HG03135 (cell line): ENCODE measurements around the gene SSR3.
A peak's percentile ranks its signal among the peaks of the same experiment; 100 is the strongest.

ENCODE experiments used
- ATAC-seq: cut with Tn5 transposase; IDR thresholded peaks from one replicate; pipeline ENCODE4 v1.9.1; 2021; ENCODE audit warnings: mild to moderate bottlenecking, moderate library complexity; ENCODE audit not compliant: unreplicated experiment

Gene SSR3

GRCh38 chr3:156539802-156540201 is 15.1 kb downstream of the SSR3 start:
- ATAC-seq: no peak

DNA sequence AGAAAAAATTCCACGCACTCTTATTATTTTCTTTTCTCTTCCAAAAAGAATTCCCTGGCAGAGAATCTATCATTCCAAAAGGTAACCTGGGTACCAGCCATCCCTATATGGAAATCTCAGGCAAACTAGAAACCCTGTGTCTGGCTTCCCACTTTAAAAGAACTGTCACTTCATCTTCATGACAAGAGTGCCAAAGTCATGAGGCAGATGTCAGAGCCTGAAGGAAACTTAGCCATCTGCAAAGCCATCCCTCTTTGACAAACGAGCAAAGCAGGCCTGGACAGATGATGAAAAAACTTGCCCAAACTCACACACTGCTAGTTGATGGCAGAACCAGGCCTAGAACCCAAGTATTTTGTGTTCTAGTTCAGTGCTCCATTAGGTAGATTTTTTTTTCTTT is 15.9 kb downstream of the SSR3 start:
- ATAC-seq: no peak

GRCh38 chr3:156536524-156537316 is 18.2 kb downstream of the SSR3 start:
- no peak for ATAC-seq

GRCh38 chr3:156535798-156536197 is 19.1 kb downstream of the SSR3 start:
- ATAC-seq: no peak

DNA sequence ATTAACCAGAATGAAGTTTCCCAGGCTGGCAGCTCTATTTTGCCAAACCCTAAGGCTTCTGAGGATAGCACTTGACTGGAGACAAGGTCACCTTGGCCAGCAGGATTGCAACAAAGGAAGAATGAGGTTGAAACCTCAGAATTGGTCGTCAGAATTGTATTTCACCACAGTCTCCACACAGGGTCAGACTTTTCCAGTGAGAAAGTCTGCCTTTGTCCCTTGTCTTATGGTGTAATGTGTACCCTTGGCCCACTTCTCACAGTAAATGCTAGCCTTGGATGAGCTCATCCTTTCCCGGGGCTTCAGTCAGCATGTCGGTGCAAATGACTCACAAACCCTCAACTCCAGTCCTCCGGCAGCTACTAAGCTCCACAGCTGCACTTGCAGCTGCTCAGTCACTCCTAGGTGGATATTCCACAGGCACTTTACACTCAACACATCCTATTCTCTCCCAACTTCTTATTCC is 19.7 kb downstream of the SSR3 start:
- no peak for ATAC-seq

DNA sequence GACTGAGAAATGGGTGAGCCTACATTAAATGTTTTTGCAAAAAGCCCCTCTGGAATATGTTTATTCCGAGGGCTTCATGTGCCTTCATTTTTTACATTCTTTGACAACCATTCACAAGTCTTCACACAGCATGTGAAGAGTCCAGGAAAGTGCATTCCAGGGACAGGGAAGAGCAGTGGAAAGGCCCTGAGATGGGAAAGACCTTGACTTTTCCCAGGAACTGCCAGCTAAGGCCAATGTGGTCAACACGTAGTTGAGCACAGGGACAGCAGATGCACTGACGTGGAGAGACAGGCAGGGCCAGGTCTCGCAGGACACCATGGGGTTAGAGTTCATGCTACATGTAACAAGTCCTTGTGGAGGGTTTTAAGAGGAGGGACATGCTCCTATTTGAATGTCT is 21.7 kb downstream of the SSR3 start:
- no peak for ATAC-seq

GRCh38 chr3:156532730-156533129 is 22.2 kb downstream of the SSR3 start:
- no peak for ATAC-seq

DNA sequence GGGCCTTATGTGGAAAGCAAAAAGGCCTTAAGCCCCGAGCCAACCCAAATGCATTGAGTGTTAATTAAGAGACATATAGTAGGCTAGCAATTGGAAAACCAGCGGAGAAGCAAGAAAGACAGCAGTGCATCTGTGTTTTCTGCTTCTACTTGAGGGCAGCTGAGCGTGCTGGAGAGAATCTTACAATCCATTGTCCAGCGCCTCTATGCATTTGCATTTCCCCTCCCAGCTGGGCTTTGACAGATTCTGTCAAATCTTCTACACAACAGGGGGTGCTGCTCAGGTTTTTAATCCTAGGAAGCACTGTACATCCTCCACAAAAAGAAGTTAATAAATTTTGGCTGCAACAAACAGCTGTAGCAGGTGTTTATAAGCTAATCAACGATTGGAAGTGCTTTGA is 23.9 kb downstream of the SSR3 start:
- ATAC-seq: no peak

GRCh38 chr3:156527060-156527459 is 27.9 kb downstream of the SSR3 start:
- no peak for ATAC-seq

GRCh38 chr3:156525808-156526207 is 29.1 kb downstream of the SSR3 start:
- no peak for ATAC-seq

- ATAC-seq: no peak
These were observed 32.2 kb downstream of the SSR3 start for GRCh38 chr3:156522673-156523072.

- peak; percentile 91 for ATAC-seq
These were observed 35.2 kb downstream of the SSR3 start for GRCh38 chr3:156519758-156520162.

DNA sequence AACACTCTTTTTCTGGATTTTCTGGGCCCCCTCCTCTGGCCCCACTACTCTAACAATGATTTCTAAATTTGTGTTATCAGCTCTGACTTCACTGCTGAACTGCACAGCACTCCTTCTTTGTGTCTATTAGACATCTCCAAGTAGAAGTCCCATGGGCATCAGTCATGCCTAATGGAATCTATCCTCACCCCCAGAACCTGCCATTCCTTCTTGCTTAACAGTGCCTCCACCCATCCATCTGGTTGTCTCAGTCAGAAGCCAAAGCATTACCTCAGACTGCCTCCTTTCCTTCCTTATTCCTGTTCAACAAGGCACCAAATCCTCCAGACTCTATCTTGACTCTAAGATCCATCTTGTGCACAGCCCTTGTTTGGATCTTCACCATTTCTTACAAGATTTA is 36.2 kb downstream of the SSR3 start:
- no peak for ATAC-seq

DNA sequence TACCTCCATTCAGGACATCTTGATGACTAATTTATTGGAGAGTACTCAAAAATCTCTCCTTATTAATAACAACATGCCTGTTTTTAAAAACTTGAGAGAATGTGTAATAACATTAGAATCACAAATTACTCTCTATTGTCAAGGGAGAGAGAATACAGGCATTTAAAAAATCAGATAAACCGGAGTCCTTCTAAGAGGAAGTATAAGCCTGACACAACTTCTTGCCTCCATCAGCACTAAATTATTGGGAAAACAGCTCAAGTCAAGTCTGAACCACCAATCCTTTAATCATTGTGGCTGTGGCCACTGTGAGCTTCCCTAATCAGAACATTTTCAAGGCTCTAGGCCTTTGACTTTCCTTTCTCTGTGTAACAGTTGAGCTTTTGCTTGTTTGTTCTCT is 38.0 kb downstream of the SSR3 start:
- ATAC-seq: no peak

DNA sequence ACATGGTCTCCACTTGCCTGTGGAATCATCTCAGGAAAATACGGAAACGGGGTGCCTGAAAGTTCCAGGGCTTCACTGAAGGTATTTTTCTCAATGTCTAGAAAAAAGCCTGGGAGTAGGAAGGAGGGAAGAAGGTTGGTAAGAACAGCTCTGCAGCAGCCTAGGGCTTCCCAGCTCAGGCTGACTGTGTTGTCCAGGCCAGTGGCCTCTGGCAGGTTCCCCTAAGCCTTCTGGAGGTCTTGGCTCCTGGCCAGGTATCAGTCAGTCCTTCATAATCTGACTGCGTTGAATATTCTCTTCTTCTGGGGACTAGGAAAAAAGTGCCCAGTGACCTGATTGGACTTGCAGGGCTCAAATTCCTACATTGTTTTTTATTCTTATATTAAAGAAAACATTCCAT is 38.6 kb downstream of the SSR3 start:
- no peak for ATAC-seq

DNA sequence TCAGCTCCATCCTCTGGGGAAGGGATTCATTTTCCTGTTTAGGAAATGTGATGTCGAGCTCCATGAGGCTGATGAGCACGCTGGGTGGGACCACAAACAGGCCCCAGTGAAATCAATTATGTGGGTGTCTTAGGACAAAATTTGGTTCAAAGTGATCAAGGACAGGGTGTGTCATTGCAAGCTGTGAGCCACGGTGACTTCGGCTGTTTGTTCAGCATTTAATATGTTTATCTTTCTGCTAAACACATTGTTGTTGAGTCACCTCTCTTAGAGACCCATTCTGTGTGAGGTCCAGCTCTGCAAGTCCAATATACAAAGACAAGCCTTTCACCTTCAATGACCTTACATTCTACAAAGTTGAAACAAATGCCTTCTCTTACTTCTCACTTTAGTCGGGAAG is 41.3 kb downstream of the SSR3 start:
- ATAC-seq: no peak

- ATAC-seq: no peak
These were observed 42.8 kb downstream of the SSR3 start for GRCh38 chr3:156511987-156512677.

DNA sequence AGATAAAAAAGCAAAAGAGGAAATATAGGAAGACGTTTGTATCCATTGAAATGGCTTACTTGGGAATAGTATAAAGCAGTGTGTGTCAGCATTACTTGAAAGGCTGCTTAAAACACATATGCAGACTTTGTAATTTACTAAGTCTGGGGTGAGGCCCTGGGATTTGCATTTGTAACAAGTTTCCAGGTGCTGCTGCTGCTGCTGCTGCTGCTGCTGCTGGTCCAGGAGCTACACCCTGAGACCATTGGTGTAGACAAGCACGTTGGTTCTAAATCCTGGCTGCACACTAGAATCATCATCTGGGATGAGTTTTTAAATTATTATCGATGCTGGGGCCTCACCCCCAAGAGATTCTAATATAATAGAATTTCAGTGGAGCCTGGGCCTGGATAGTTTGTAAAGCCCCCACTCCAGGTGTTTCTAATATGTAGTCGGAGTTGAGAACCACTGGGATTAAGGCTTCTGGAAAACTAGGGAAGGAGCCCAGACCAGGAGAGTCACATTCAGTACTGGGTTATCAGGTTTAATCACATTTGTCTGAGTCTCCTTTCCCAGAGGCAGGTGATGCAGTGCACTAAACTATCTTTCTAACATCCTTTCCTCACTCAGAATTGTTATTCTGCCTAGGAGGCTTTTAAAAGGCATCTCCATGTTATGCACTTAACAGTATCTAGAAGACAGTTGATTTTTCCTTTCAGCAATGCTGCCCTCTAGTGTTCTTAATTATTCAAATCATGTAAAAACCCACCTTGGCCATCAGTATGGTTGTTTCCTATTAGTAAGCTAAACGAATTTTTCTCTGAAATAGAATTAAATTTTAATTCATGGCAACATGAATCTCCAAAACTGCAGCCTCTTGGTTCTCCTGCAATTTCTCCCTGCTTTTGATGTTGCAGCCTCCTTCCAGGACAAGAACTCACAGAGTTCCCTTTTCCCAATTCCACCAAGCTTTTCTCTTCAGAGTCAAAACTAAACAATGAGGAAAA is 45.4 kb downstream of the SSR3 start:
- ATAC-seq: peak; percentile 73

DNA sequence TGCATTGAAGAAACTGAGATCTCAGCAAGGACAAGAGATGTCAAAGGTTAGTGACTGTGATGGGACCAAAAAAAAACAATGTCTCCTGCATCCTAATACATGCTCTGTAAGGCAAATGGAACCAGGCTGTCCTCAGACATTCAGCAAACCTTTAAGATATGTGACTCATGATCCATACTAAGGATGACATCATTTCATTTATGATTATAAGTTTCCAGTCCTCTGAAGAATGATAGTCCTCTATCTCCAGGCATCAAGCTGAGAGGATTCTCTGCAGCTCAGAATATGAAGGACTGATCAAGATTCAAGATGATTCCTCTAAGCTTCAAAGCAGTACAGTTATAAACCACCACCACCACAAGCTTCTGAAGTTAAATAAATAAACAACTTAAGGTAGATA is 47.6 kb downstream of the SSR3 start:
- no peak for ATAC-seq

DNA sequence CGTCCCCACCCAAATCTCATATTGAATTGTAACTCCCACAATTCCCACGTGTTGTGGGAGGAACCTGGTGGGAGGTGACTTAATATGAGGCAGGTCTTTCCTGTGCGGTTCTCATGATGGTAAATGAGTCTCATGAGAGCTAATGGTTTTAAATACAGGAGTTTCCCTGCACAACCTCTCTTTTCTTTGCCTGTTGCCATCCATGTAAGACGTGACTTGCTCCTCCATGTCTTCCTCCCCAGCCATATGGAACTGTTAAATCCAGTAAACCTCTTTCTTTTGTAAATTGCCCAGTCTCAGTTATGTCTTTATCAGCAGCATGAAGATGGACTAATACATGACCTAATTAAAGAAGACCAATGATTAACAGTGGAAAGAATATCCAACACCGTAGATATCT is 56.6 kb downstream of the SSR3 start:
- ATAC-seq: no peak

DNA sequence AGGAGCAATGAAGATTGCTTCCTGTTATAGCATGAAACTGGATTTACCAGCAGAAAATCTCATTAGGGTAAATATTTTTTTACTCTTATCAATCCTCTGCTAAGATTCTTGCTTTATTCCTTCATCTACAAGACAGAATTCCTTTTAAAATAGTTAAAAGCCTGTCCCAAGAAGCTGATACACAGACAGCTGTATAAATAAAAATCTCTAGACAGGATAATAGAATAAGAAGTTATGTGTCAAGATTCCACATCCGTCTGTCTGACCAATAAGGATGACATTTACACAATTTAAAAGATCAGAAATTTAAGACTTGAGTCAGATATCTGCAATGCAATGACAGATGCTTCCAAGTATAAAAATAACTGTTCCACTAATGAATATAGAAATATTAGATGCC is 57.6 kb downstream of the SSR3 start:
- no peak for ATAC-seq
